ENCODE results near the gene PVRIG. TPM values are rescaled to one million over a fixed set of nuclear protein-coding genes. Genes with fewer than 3 reads are reported as not detected.
"Not testable (repeated sequence)": the region's sequence is repeated elsewhere in the genome, so short reads cannot be mapped to it uniquely, and the experiment has no call there.

Gene PVRIG
- total RNA-seq, 1 donor from 2014 or later = 49.9 TPM

GRCh38 chr7:100223376-100223927, 3.7 kb downstream of the PVRIG start:
- intact Hi-C loops (cut with micrococcal nuclease) = loop anchor here (5.0 to 10.0 kb wide), 4 partner anchors 46 to 181 kb away; partner anchors contain the start of genes GPC2 and STAG3

GRCh38 chr7:100224891-100225290, 5.1 kb downstream of the PVRIG start:
- intact Hi-C loops (cut with micrococcal nuclease) = loop anchor here (5.0 to 10.0 kb wide), 4 partner anchors 47 to 180 kb away; partner anchors contain the start of genes GPC2 and STAG3

- intact Hi-C loops (cut with micrococcal nuclease) = not testable (repeated sequence)
Measured at GRCh38 chr7:100234660-100235317, 15.0 kb downstream of the PVRIG start.

- intact Hi-C loops (cut with micrococcal nuclease) = not testable (repeated sequence)
Measured at GRCh38 chr7:100239975-100240374, 20.2 kb downstream of the PVRIG start.

GRCh38 chr7:100243385-100243784, 23.6 kb downstream of the PVRIG start:
- intact Hi-C loops (cut with micrococcal nuclease) = not testable (repeated sequence)

GRCh38 chr7:100244988-100245605, 25.3 kb downstream of the PVRIG start:
- intact Hi-C loops (cut with micrococcal nuclease) = not testable (repeated sequence)

- intact Hi-C loops (cut with micrococcal nuclease) = not testable (repeated sequence)
Measured at GRCh38 chr7:100246121-100246864, 26.5 kb downstream of the PVRIG start.

- intact Hi-C loops (cut with micrococcal nuclease) = not testable (repeated sequence)
Measured at GRCh38 chr7:100246865-100247137, 27.1 kb downstream of the PVRIG start.

- intact Hi-C loops (cut with micrococcal nuclease) = no loop called here
Measured at GRCh38 chr7:100247152-100247757, 27.5 kb downstream of the PVRIG start.

GRCh38 chr7:100248483-100248882, 28.7 kb downstream of the PVRIG start:
- intact Hi-C loops (cut with micrococcal nuclease) = no loop called here

GRCh38 chr7:100257017-100257416, 37.3 kb downstream of the PVRIG start:
- intact Hi-C loops (cut with micrococcal nuclease) = no loop called here

GRCh38 chr7:100259984-100260383, 40.2 kb downstream of the PVRIG start:
- intact Hi-C loops (cut with micrococcal nuclease) = not testable (repeated sequence)

GRCh38 chr7:100262896-100263295, 43.1 kb downstream of the PVRIG start:
- intact Hi-C loops (cut with micrococcal nuclease) = not testable (repeated sequence)

GRCh38 chr7:100264223-100264622, 44.5 kb downstream of the PVRIG start:
- intact Hi-C loops (cut with micrococcal nuclease) = not testable (repeated sequence)

- intact Hi-C loops (cut with micrococcal nuclease) = not testable (repeated sequence)
Measured at GRCh38 chr7:100264669-100265165, 45.0 kb downstream of the PVRIG start.

GRCh38 chr7:100265851-100266250, 46.1 kb downstream of the PVRIG start:
- intact Hi-C loops (cut with micrococcal nuclease) = not testable (repeated sequence)

- intact Hi-C loops (cut with micrococcal nuclease) = no loop called here
Measured at GRCh38 chr7:100266576-100267354, 47.0 kb downstream of the PVRIG start.

- intact Hi-C loops (cut with micrococcal nuclease) = no loop called here
Measured at GRCh38 chr7:100267648-100268047, 47.9 kb downstream of the PVRIG start.

- intact Hi-C loops (cut with micrococcal nuclease) = not testable (repeated sequence)
Measured at GRCh38 chr7:100268882-100269281, 49.1 kb downstream of the PVRIG start.

- intact Hi-C loops (cut with micrococcal nuclease) = loop anchor here (5.0 kb wide), 3 partner anchors 47 to 137 kb away; partner anchors contain the start of gene LAMTOR4
Measured at GRCh38 chr7:100269306-100270045, 49.7 kb downstream of the PVRIG start.
